T-helper 2 cell treated with Interferon-gamma antibody and Interleukin-4, amounts not matched to agents 100 ng/mL and 5 ng/mL, for 36 hours (primary cell): ENCODE results near the gene GRID2. TPM values are rescaled to one million over a fixed set of nuclear protein-coding genes. Genes with fewer than 3 reads are reported as not detected.
"Not testable (repeated sequence)": the region's sequence is repeated elsewhere in the genome, so short reads cannot be mapped to it uniquely, and the experiment has no call there.

Experiments
- intact Hi-C: fragments of 100-400 bp; cut with micrococcal nuclease; formaldehyde crosslinking; loops from one replicate; pipeline ENCODE4 v1.15.1; 2023
- total RNA-seq: library from RNA; stranded (reverse); gene quantifications from 2 replicates; pipeline ENCODE4 v1.2.3, GENCODE V29; 2022

Gene GRID2
- total RNA-seq, 1 donor from 2014 or later: not detected

GRCh38 chr4:93649828-93650227 is 1346.1 kb downstream of the GRID2 start:
- intact Hi-C loops: no loop called here

GRCh38 chr4:93654211-93654610 is 1350.4 kb downstream of the GRID2 start:
- intact Hi-C loops: no loop called here

GRCh38 chr4:93657527-93657926 is 1353.8 kb downstream of the GRID2 start:
- intact Hi-C loops: no loop called here

- intact Hi-C loops: no loop called here
Observed at GRCh38 chr4:93658443-93658842, 1354.7 kb downstream of the GRID2 start.

- intact Hi-C loops: no loop called here
Observed at GRCh38 chr4:93659629-93660028, 1355.9 kb downstream of the GRID2 start.

- intact Hi-C loops: no loop called here
Observed at GRCh38 chr4:93660036-93660435, 1356.3 kb downstream of the GRID2 start.

GRCh38 chr4:93670434-93670833 is 1366.7 kb downstream of the GRID2 start:
- intact Hi-C loops: no loop called here

GRCh38 chr4:93671093-93671492 is 1367.3 kb downstream of the GRID2 start:
- intact Hi-C loops: no loop called here

- intact Hi-C loops: not testable (repeated sequence)
Observed at GRCh38 chr4:93676937-93677336, 1373.2 kb downstream of the GRID2 start.

- intact Hi-C loops: no loop called here
Observed at GRCh38 chr4:93684571-93684970, 1380.8 kb downstream of the GRID2 start.

GRCh38 chr4:93687304-93687703 is 1383.5 kb downstream of the GRID2 start:
- intact Hi-C loops: no loop called here

GRCh38 chr4:93688978-93689377 is 1385.2 kb downstream of the GRID2 start:
- intact Hi-C loops: no loop called here

- intact Hi-C loops: no loop called here
Observed at GRCh38 chr4:93693141-93693540, 1389.4 kb downstream of the GRID2 start.

- intact Hi-C loops: no loop called here
Observed at GRCh38 chr4:93698686-93699085, 1394.9 kb downstream of the GRID2 start.

GRCh38 chr4:93700571-93700970 is 1396.8 kb downstream of the GRID2 start:
- intact Hi-C loops: no loop called here

GRCh38 chr4:93710101-93710846 is 1406.5 kb downstream of the GRID2 start:
- intact Hi-C loops: no loop called here

- intact Hi-C loops: no loop called here
Observed at GRCh38 chr4:93710847-93711430, 1407.2 kb downstream of the GRID2 start.

GRCh38 chr4:93718233-93718632 is 1414.5 kb downstream of the GRID2 start:
- intact Hi-C loops: no loop called here

GRCh38 chr4:93719552-93719951 is 1415.8 kb downstream of the GRID2 start:
- intact Hi-C loops: no loop called here

GRCh38 chr4:93722446-93722845 is 1418.7 kb downstream of the GRID2 start:
- intact Hi-C loops: no loop called here

- intact Hi-C loops: no loop called here
Observed at GRCh38 chr4:93730251-93730650, 1426.5 kb downstream of the GRID2 start.

- intact Hi-C loops: no loop called here
Observed at GRCh38 chr4:93730760-93731159, 1427.0 kb downstream of the GRID2 start.

- intact Hi-C loops: no loop called here
Observed at GRCh38 chr4:93731456-93731855, 1427.7 kb downstream of the GRID2 start.
